Panc1 (cell line): ENCODE results near the gene DNM3.

Source experiments
- CTCF ChIP-seq: fragments of 450-650 bp; IDR thresholded peaks from 2 replicates; pipeline ENCODE4 v1.5.1; 2017; ENCODE audit warnings: mild to moderate bottlenecking
- POLR2AphosphoS5 ChIP-seq: IDR thresholded peaks from 2 replicates; pipeline ENCODE4 v1.6.1; 2012; ENCODE audit warnings: mild to moderate bottlenecking, low read depth, low read length, moderate library complexity
- REST ChIP-seq, 2 experiments: IDR thresholded peaks; 2 replicates each; pipeline ENCODE4 v1.6.1; 2011 to 2012; ENCODE audit warnings: low read depth in 2 of 2, control low read depth in 1 of 2, low read length in 1 of 2, mild to moderate bottlenecking in 1 of 2, moderate library complexity in 1 of 2; ENCODE audit not compliant: insufficient read depth in 1 of 2
- TCF7L2 ChIP-seq: IDR thresholded peaks from 2 replicates; pipeline ENCODE4 v1.6.1; 2011; ENCODE audit warnings: mild to moderate bottlenecking, low read depth, low read length, inconsistent platforms

GRCh38 chr1:171997936-171998335 is 156.6 kb downstream of the DNM3 start:
- TF ChIP-seq CTCF (no peak), TCF7L2 (no peak), POLR2AphosphoS5 (no peak), REST (IDR thresholded peaks at IDR 0.05; ENCODE audit: insufficient read depth in 1 of 2, low read depth in 2 of 2, low read length in 1 of 2) (no peak)
